Activated gamma-delta T cell (primary cell): Measurements from ENCODE around the gene RSL1D1.
A peak's percentile ranks its signal among the peaks of the same experiment; 100 is the strongest.
"Not testable (repeated sequence)": the region's sequence is repeated elsewhere in the genome, so short reads cannot be mapped to it uniquely, and the experiment has no call there.

Experiments used
- DNase-seq: peaks from one replicate; lab custom pipeline; 2025; lab: John Stamatoyannopoulos, UW

RSL1D1 gene

GRCh38 chr16:11797166-11797956 is 54.0 kb downstream of the RSL1D1 start, which contains the start of gene ZC3H7A:
Gene ZC3H7A, minus strand, starts transcription at chr16:11797258. Its CDS starts 14,904 bp downstream, at chr16:11782354.
- peak; percentile 94 for DNase-seq

- DNase-seq, result no peak
These were observed 54.8 kb downstream of the RSL1D1 start for GRCh38 chr16:11796227-11797165.

GRCh38 chr16:11795887-11796226 is 55.5 kb downstream of the RSL1D1 start:
- DNase-seq, result no peak

- DNase-seq, result no peak
These were observed 56.1 kb downstream of the RSL1D1 start for GRCh38 chr16:11794996-11795886.

- DNase-seq, result no peak
These were observed 56.9 kb downstream of the RSL1D1 start for GRCh38 chr16:11794447-11794846.

GRCh38 chr16:11793840-11794239 is 57.5 kb downstream of the RSL1D1 start:
- DNase-seq, result no peak

- DNase-seq, result no peak
These were observed 58.7 kb downstream of the RSL1D1 start for GRCh38 chr16:11792410-11793241.

- no peak for DNase-seq
These were observed 60.1 kb downstream of the RSL1D1 start for GRCh38 chr16:11791144-11791828.

- no peak for DNase-seq
These were observed 62.4 kb downstream of the RSL1D1 start for GRCh38 chr16:11788914-11789313.

GRCh38 chr16:11784980-11785599 is 66.3 kb downstream of the RSL1D1 start:
- not testable (repeated sequence) for DNase-seq

- not testable (repeated sequence) for DNase-seq
These were observed 67.0 kb downstream of the RSL1D1 start for GRCh38 chr16:11784381-11784780.

- DNase-seq, result no peak
These were observed 67.3 kb downstream of the RSL1D1 start for GRCh38 chr16:11784038-11784369.
